ENCODE results near the gene COCH. TPM values are rescaled to one million over a fixed set of nuclear protein-coding genes. Genes with fewer than 3 reads are reported as not detected.

Gene COCH
- total RNA-seq, 1 experiment from 2014 or later = 1.4 TPM

DNA sequence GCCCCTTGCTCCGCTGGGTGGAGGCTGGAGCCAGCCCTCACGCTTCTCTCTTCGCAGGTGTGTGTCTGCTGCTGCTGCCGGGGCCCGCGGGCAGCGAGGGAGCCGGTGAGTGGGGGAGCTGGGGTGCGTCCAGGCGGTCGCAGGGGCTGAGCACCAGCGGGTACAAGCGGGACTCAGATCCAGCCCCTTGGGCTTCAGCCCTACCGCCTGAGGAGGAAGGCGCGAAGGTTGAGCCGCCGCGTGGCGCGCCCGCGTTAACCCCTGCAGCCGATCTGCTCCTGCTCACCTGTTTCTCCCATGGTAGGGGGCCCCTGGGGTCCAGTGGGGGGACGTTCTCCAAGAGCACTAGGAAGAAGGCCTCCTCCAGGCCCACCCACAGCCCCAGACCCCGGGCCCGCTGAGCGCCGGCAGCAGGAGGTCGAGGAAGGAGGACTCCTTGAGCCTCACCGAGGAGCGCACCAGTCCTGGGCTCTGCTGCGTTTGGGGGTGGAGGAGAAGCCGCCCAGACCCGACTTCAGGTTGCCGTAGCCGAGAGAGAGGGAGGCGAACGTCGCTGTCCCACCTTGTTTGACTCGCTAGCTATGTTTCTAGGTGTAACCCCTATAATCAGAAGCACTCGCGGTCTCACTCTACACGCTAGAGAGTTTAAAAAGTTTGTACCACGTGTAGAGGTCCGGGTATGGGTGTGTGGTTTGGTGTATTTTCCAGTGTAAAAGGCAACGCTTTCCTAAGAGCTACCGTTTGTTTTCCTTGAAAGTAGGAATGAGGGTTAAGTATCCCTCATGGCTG lies 834 bp downstream of the COCH start:
- no peak overlapping the region for H3K4me3 ChIP-seq
- ChIA-PET POLR2A (ENCODE audit: unreplicated experiment) (no interaction called here), CTCF (no interaction called here)
- no peak overlapping the region for H3K4me2 ChIP-seq
- H3K9me2 ChIP-seq (ENCODE audit: insufficient read depth) = no peaks in the 10 kb centered on the region
- no peak for TF ChIP-seq EZH2 (IDR thresholded peaks at IDR 0.05; ENCODE audit: low read depth)
- TF ChIP-seq, protein P1, sequence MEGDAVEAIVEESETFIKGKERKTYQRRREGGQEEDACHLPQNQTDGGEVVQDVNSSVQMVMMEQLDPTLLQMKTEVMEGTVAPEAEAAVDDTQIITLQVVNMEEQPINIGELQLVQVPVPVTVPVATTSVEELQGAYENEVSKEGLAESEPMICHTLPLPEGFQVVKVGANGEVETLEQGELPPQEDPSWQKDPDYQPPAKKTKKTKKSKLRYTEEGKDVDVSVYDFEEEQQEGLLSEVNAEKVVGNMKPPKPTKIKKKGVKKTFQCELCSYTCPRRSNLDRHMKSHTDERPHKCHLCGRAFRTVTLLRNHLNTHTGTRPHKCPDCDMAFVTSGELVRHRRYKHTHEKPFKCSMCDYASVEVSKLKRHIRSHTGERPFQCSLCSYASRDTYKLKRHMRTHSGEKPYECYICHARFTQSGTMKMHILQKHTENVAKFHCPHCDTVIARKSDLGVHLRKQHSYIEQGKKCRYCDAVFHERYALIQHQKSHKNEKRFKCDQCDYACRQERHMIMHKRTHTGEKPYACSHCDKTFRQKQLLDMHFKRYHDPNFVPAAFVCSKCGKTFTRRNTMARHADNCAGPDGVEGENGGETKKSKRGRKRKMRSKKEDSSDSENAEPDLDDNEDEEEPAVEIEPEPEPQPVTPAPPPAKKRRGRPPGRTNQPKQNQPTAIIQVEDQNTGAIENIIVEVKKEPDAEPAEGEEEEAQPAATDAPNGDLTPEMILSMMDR (conservative IDR thresholded peaks at IDR 0.05) = no peak
- no peak overlapping the region for H2AFZ ChIP-seq
- no peaks in the 10 kb centered on the region for H3K27me3 ChIP-seq (ENCODE audit: insufficient read depth, low read depth)
- BruUV-seq (replicated peaks) = no TSS peak
- intact Hi-C loops (cut with micrococcal nuclease; ENCODE audit: unreplicated experiment) = no loop called here
- no peaks in the 10 kb centered on the region for H4K20me1 ChIP-seq (ENCODE audit: insufficient read depth)
- H3K9me3 ChIP-seq (ENCODE audit: insufficient read depth, low read depth) = no peaks in the 10 kb centered on the region
- no peak for DNase-seq
- H3K79me2 ChIP-seq (ENCODE audit: low read depth) = no peaks in the 10 kb centered on the region
- H3K4me1 ChIP-seq (replicated peaks; ENCODE audit: insufficient read depth) = no peaks in the 10 kb centered on the region
- no peaks in the 10 kb centered on the region for H3K36me3 ChIP-seq (ENCODE audit: low read depth)
- H3F3A ChIP-seq (ENCODE audit: insufficient read depth, low read depth) = no peaks in the 10 kb centered on the region
- no peak overlapping the region for H3K27ac ChIP-seq

DNA sequence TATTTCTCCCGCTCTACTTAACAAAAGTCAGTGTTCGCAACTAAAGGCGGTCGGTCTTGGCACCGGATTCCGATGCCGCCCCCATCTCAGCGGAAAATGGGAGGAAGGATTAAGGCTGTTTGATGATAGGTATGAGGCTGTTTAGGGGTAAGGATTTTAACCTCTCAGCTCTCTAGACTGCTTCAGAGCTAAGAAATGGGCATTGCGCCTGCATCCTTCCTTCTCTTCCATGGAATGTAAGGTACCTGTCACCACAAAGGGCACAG lies 1.4 kb downstream of the COCH start:
- Histone ChIP-seq H3K36me3 (ENCODE audit: low read depth) (no peaks in the 10 kb centered on the region), H4K20me1 (ENCODE audit: insufficient read depth) (no peaks in the 10 kb centered on the region), H3K27ac (no peak overlapping the region), H2AFZ (no peak overlapping the region), H3K79me2 (ENCODE audit: low read depth) (no peaks in the 10 kb centered on the region), H3F3A (ENCODE audit: insufficient read depth, low read depth) (no peaks in the 10 kb centered on the region), H3K27me3 (ENCODE audit: insufficient read depth, low read depth) (no peaks in the 10 kb centered on the region), H3K4me2 (no peak overlapping the region), H3K4me3 (no peak overlapping the region), H3K9me2 (ENCODE audit: insufficient read depth) (no peaks in the 10 kb centered on the region), H3K4me1 (replicated peaks; ENCODE audit: insufficient read depth) (no peaks in the 10 kb centered on the region), H3K9me3 (ENCODE audit: insufficient read depth, low read depth) (no peaks in the 10 kb centered on the region)
- CTCF ChIA-PET = no interaction called here
- DNase-seq = no peak
- TF ChIP-seq, protein P1 (conservative IDR thresholded peaks at IDR 0.05) = no peak
- TF ChIP-seq EZH2 (IDR thresholded peaks at IDR 0.05; ENCODE audit: low read depth) = no peak
- POLR2A ChIA-PET (ENCODE audit: unreplicated experiment) = no interaction called here
- BruUV-seq (replicated peaks) = no TSS peak
- intact Hi-C loops (cut with micrococcal nuclease; ENCODE audit: unreplicated experiment) = no loop called here

DNA sequence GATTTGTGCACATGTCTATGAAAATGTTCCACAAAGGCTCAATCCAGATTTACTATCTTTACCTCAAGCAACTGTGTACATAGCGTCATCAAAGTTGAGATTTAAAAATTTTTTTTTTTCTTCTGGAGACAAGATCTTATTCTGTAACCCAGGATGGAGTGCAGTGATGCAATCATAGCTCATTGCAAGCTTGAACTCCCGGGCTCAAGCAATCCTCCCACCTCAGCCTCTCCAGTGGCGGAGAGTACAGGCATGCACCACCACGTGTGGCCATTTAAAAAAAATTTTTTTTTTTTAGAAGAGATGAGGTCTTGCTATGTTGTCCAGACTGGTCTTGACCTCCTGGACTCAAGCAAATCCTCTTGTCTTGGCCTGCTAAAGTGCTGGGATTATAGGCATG lies 2.3 kb downstream of the COCH start:
- Histone ChIP-seq H3K27ac (no peak overlapping the region), H3K9me3 (ENCODE audit: insufficient read depth, low read depth) (no peaks in the 10 kb centered on the region), H4K20me1 (ENCODE audit: insufficient read depth) (no peaks in the 10 kb centered on the region), H3K4me3 (no peak overlapping the region), H3K36me3 (ENCODE audit: low read depth) (no peaks in the 10 kb centered on the region), H3F3A (ENCODE audit: insufficient read depth, low read depth) (no peaks in the 10 kb centered on the region), H3K27me3 (ENCODE audit: insufficient read depth, low read depth) (no peaks in the 10 kb centered on the region), H3K79me2 (ENCODE audit: low read depth) (no peaks in the 10 kb centered on the region), H3K4me1 (replicated peaks; ENCODE audit: insufficient read depth) (no peaks in the 10 kb centered on the region), H3K9me2 (ENCODE audit: insufficient read depth) (no peaks in the 10 kb centered on the region), H3K4me2 (no peak overlapping the region), H2AFZ (no peak overlapping the region)
- ChIA-PET CTCF (no interaction called here), POLR2A (ENCODE audit: unreplicated experiment) (no interaction called here)
- BruUV-seq (replicated peaks) = no TSS peak
- DNase-seq = no peak
- intact Hi-C loops (cut with micrococcal nuclease; ENCODE audit: unreplicated experiment) = no loop called here
- no peak for TF ChIP-seq EZH2 (IDR thresholded peaks at IDR 0.05; ENCODE audit: low read depth)
- TF ChIP-seq, protein P1 (conservative IDR thresholded peaks at IDR 0.05) = no peak
